Measurements from ENCODE around the gene ASPN.

Gene ASPN

GRCh38 chr9:92503156-92503555 lies 20.9 kb upstream of the ASPN start:
- no peak for DNase-seq

GRCh38 chr9:92501671-92502393 lies 19.5 kb upstream of the ASPN start:
- no peak for DNase-seq

- DNase-seq: no peak
These were observed 18.4 kb upstream of the ASPN start for GRCh38 chr9:92500725-92501124.

- DNase-seq: no peak
These were observed 17.4 kb upstream of the ASPN start for GRCh38 chr9:92499701-92500100.

GRCh38 chr9:92496396-92497176 lies 14.3 kb upstream of the ASPN start:
- no peak for DNase-seq

- no peak for DNase-seq
These were observed 12.6 kb upstream of the ASPN start for GRCh38 chr9:92494856-92495255.

- DNase-seq: no peak
These were observed 11.6 kb upstream of the ASPN start for GRCh38 chr9:92493749-92494387.

GRCh38 chr9:92492781-92493401 lies 10.6 kb upstream of the ASPN start:
- no peak for DNase-seq

GRCh38 chr9:92488681-92489550 lies 6.6 kb upstream of the ASPN start:
- no peak for DNase-seq

GRCh38 chr9:92486371-92486770 lies 4.1 kb upstream of the ASPN start:
- no peak for DNase-seq

GRCh38 chr9:92484563-92484962 lies 2.3 kb upstream of the ASPN start:
- DNase-seq: no peak

- no peak for DNase-seq
These were observed 1.6 kb upstream of the ASPN start for GRCh38 chr9:92483627-92484545.

GRCh38 chr9:92482805-92483204 lies 499 bp upstream of the ASPN start:
- no peak for DNase-seq

- no peak for DNase-seq
These were observed 1.2 kb downstream of the ASPN start for GRCh38 chr9:92480986-92481633.

GRCh38 chr9:92480291-92480771 lies 2.0 kb downstream of the ASPN start:
- no peak for DNase-seq

GRCh38 chr9:92479346-92479745 lies 3.0 kb downstream of the ASPN start:
- DNase-seq: no peak

GRCh38 chr9:92478783-92479182 lies 3.5 kb downstream of the ASPN start:
- DNase-seq: no peak

- DNase-seq: no peak
These were observed 5.3 kb downstream of the ASPN start for GRCh38 chr9:92476962-92477361.

GRCh38 chr9:92474587-92474986 lies 7.7 kb downstream of the ASPN start:
- no peak for DNase-seq

- no peak for DNase-seq
These were observed 14.1 kb downstream of the ASPN start for GRCh38 chr9:92468206-92468605.

- no peak for DNase-seq
These were observed 14.8 kb downstream of the ASPN start for GRCh38 chr9:92467511-92467910.
